Spleen (tissue), 11 donors: Measurements from ENCODE around the gene CCDC6. TPM values are rescaled to one million over a fixed set of nuclear protein-coding genes. Genes with fewer than 3 reads are reported as not detected.

Experiments used
- DNase-seq: peaks from one replicate; pipeline ENCODE4 v3.0.0-alpha.2; 2020
- H3K27ac ChIP-seq, 8 donors: fragments of 200-600 bp; sonication (generic) in 7 of 8; 1 replicate in 4 of 8; 2 replicates in 4 of 8; pipeline versions ENCODE4 v1.5.0 to v1.8.0; 2016 to 2021; ENCODE audit warnings: inconsistent platforms in 4 of 8, mild to moderate bottlenecking in 4 of 8, moderate library complexity in 1 of 8
- H3K27me3 ChIP-seq, 7 donors: fragments of 200-600 bp; sonication (generic) in 6 of 7; replicated peaks in 1 of 7; 1 replicate in 4 of 7; 2 replicates in 3 of 7; pipeline versions ENCODE4 v1.5.0 to v1.8.0; 2016 to 2021; ENCODE audit warnings: inconsistent platforms in 3 of 7, mild to moderate bottlenecking in 1 of 7
- H3K36me3 ChIP-seq, 6 donors: fragments of 200-600 bp; sonication (generic) in 5 of 6; 1 replicate in 4 of 6; 2 replicates in 2 of 6; pipeline versions ENCODE4 v1.5.0 to v1.8.0; 2016 to 2021; ENCODE audit warnings: inconsistent platforms in 2 of 6
- H3K4me1 ChIP-seq, 6 donors: fragments of 200-600 bp; sonication (generic) in 5 of 6; 1 replicate in 3 of 6; 2 replicates in 3 of 6; pipeline versions ENCODE4 v1.5.0 to v1.8.0; 2016 to 2021; ENCODE audit warnings: inconsistent platforms in 3 of 6
- H3K4me3 ChIP-seq, 8 donors: fragments of 200-600 bp; sonication (generic) in 7 of 8; 1 replicate in 4 of 8; 2 replicates in 4 of 8; pipeline versions ENCODE4 v1.5.0 to v1.8.0; 2016 to 2021; ENCODE audit warnings: inconsistent platforms in 4 of 8, mild to moderate bottlenecking in 4 of 8, moderate library complexity in 2 of 8
- H3K9me3 ChIP-seq, 8 donors: fragments of 200-600 bp; sonication (generic) in 7 of 8; 1 replicate in 4 of 8; 2 replicates in 4 of 8; pipeline versions ENCODE4 v1.5.0 to v1.8.0; 2016 to 2021; ENCODE audit warnings: inconsistent platforms in 4 of 8
- POLR2A ChIP-seq, 3 donors: fragments of 450-650 bp; IDR thresholded peaks; one replicate each; pipeline ENCODE4 v1.5.1; 2017; ENCODE audit warnings: antibody characterized with exemption in 3 of 3, mild to moderate bottlenecking in 1 of 3
- POLR2AphosphoS5 ChIP-seq, 3 donors: sonication (generic); formaldehyde crosslinking; IDR thresholded peaks; one replicate each; pipeline ENCODE4 v1.5.1; 2017; ENCODE audit warnings: antibody characterized with exemption in 3 of 3
- WGBS, 5 donors: extraction: QIAGEN DNeasy Blood & Tissue Kit in 3 of 5; methylation state at CpG; one replicate each; pipeline versions ENCODE4 v1.1.5 to v1.1.7; 2013 to 2018; 5-methylcytosine and 5-hydroxymethylcytosine counted together
- intact Hi-C: fragments of 100-400 bp; cut with DNase I; formaldehyde crosslinking; loops from one replicate; pipeline ENCODE4 v1.15.0; 2023; ENCODE audit warnings: low total_unique reads
- polyA plus RNA-seq, 3 donors: library from polyadenylated mRNA; stranded (reverse); fragments of 200-250 nt; gene quantifications; one replicate each; pipeline ENCODE4 v1.2.1, GENCODE V29; 2013
- total RNA-seq, 7 donors: library from RNA; depleted of rRNA in 3 of 7; stranded (reverse); fragments of >200 nt in 3 of 7; fragmentation: NEBNext Ultra II Directional in 4 of 7; extraction: Animal tissue kit (Norgen Biotek cat#: 25700) in 4 of 7; gene quantifications; one replicate each; pipeline versions ENCODE4 v1.1.0 to v1.2.1, GENCODE V29; 2016 to 2021
- TF ChIP-seq, protein P1 (sequence below), 11 experiments: fragments of 200-600 bp in 7 of 11; fragments of 450-650 bp in 4 of 11; sonication (generic) in 4 of 11; IDR thresholded peaks in 8 of 11; conservative IDR thresholded peaks in 3 of 11; 1 replicate in 7 of 11; 2 replicates in 4 of 11; pipeline versions ENCODE4 v1.4.0 to v1.8.0; 2016 to 2021; ENCODE audit warnings: antibody characterized with exemption in 11 of 11, inconsistent platforms in 4 of 11, mild to moderate bottlenecking in 1 of 11
- donor health status: healthy with polysubstance abuse.
- donor health status: DM: no; HTN: no; CAD: no; lungs with moderate emphysema.
- donor health status: DM: no; HTN: no; CAD: no.
- donor health status: Bipolar disorder and iron deficiency.
- donor health status: healthy.
- donor health status: DM: no; HTN: no; CAD: no.
- donor health status: DM: yes; HTN: yes; CAD: no.

The CCDC6 gene
- total and polyA plus RNA-seq, 10 donors, result 8.7 to 55.1 (median 37.6) TPM

DNA sequence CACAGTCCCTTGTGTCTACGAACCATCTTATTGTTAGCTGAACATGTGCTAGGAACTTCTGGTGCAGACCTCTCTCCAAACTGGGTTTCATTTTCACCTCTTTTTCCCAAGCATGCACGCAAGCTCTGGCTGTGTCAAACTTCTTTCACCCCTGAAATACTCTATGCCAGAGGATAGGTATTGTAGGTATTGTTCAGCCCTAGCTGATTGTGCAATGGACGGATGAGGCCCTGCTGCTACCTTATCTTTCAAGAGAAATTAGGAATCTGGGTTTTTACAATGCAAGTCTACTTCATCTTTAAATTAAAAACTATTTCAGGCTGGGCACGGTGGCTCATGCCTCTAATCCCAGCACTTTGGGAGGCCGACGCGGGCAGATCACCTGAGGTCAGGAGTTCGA, 124.8 kb downstream of the CCDC6 start:
- Histone ChIP-seq H3K36me3 (no peaks in the 10 kb centered on the region), H3K27ac (no peak overlapping the region), H3K9me3 (peaks cover 0 to 21% (median 12%) of the 10 kb centered on the region in 8 donors), H3K27me3 (no peaks in the 10 kb centered on the region), H3K4me3 (no peak overlapping the region), H3K4me1 (no peaks in the 10 kb centered on the region)
- 90 to 96% (median 96%) methylated on average over 8 of the region's 8 CpGs for WGBS, 5 donors
- intact Hi-C loops, result no loop called here
- no peak for DNase-seq
- no peak for TF ChIP-seq POLR2AphosphoS5 (IDR thresholded peaks at IDR 0.05)
- TF ChIP-seq, protein P1, sequence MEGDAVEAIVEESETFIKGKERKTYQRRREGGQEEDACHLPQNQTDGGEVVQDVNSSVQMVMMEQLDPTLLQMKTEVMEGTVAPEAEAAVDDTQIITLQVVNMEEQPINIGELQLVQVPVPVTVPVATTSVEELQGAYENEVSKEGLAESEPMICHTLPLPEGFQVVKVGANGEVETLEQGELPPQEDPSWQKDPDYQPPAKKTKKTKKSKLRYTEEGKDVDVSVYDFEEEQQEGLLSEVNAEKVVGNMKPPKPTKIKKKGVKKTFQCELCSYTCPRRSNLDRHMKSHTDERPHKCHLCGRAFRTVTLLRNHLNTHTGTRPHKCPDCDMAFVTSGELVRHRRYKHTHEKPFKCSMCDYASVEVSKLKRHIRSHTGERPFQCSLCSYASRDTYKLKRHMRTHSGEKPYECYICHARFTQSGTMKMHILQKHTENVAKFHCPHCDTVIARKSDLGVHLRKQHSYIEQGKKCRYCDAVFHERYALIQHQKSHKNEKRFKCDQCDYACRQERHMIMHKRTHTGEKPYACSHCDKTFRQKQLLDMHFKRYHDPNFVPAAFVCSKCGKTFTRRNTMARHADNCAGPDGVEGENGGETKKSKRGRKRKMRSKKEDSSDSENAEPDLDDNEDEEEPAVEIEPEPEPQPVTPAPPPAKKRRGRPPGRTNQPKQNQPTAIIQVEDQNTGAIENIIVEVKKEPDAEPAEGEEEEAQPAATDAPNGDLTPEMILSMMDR (IDR thresholded peaks at IDR 0.05 in 8 of 11, conservative IDR thresholded peaks at IDR 0.05 in 3 of 11), result no peak
- no peak for TF ChIP-seq POLR2A (IDR thresholded peaks at IDR 0.05)

DNA sequence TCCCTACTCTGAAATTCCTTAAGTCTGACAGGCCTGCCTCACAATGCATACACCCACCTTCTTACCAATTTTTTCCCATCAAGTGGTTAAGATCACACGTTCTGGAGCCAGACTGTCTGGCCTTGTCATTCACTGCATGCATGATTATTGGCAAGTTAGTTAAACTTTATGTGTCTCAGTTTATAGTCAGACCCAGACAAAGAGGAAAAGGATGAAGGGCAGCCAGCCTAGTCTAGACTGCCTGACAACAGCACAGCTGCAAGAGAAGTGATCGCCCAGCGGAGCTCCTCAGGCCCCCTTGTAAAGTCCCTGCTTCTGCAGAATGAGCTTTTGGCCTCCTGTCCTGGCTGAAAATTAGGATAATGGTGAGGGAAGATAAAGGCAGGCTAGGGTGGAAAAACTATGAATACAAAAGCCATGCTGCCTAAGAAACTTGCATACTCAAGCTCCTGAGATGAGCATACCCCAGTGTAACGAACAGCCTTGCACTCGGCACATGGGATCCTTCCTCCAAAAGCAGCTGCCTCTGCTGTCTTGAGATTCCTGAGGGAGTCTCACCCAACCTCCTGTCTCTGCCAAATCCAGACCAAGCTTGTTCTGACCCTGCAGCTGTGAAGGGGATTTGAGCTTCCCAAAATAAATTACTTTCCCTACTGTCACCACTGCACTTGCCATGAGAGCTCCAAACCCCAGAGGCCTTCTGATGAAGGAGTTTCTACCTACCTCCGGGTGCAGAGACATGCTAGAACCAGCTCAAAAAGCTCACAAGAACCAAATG, 126.4 kb downstream of the CCDC6 start:
- Histone ChIP-seq H3K27me3 (no peaks in the 10 kb centered on the region), H3K27ac (no peak overlapping the region), H3K4me3 (no peak overlapping the region), H3K36me3 (no peaks in the 10 kb centered on the region), H3K4me1 (no peaks in the 10 kb centered on the region), H3K9me3 (peaks cover 0 to 16% (median 9%) of the 10 kb centered on the region in 8 donors)
- 78 to 90% (median 81%) methylated on average over 6 of the region's 6 CpGs for WGBS, 5 donors
- DNase-seq, result no peak
- intact Hi-C loops, result no loop called here
- TF ChIP-seq POLR2A (IDR thresholded peaks at IDR 0.05), result no peak
- TF ChIP-seq, protein P1 (IDR thresholded peaks at IDR 0.05 in 8 of 11, conservative IDR thresholded peaks at IDR 0.05 in 3 of 11), result no peak
- TF ChIP-seq POLR2AphosphoS5 (IDR thresholded peaks at IDR 0.05), result no peak

DNA sequence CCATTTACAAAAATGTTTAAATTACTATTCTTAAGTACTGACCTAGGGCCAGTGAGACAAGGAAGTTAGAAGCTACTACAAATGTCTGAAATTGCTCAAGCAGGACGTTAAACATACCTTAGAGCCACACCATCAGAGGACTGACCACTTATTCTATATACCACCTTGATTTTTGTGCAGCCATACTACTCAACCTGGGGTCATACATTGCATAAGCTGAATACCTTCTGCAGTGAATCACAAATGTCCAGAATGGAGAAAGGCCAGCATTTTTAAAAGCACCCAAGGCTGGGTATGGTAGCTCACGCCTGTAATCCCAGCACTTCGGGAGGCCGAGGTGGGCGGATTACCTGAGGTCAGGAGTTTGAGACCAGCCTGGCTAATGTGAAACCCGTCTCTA, 131.9 kb downstream of the CCDC6 start:
- peaks cover 0 to 16% (median 8%) of the 10 kb centered on the region in 8 donors for H3K9me3 ChIP-seq
- H3K27me3 ChIP-seq, result no peaks in the 10 kb centered on the region
- WGBS, 5 donors, result 89 to 95% (median 92%) methylated on average over 6 of the region's 6 CpGs
- no peaks in the 10 kb centered on the region for H3K4me1 ChIP-seq
- TF ChIP-seq POLR2A (IDR thresholded peaks at IDR 0.05) (no peak), POLR2AphosphoS5 (IDR thresholded peaks at IDR 0.05) (no peak)
- TF ChIP-seq, protein P1 (IDR thresholded peaks at IDR 0.05 in 8 of 11, conservative IDR thresholded peaks at IDR 0.05 in 3 of 11), result no peak
- H3K27ac ChIP-seq, result no peak overlapping the region
- DNase-seq, result no peak
- H3K36me3 ChIP-seq, result no peaks in the 10 kb centered on the region
- intact Hi-C loops, result no loop called here
- no peak overlapping the region for H3K4me3 ChIP-seq

DNA sequence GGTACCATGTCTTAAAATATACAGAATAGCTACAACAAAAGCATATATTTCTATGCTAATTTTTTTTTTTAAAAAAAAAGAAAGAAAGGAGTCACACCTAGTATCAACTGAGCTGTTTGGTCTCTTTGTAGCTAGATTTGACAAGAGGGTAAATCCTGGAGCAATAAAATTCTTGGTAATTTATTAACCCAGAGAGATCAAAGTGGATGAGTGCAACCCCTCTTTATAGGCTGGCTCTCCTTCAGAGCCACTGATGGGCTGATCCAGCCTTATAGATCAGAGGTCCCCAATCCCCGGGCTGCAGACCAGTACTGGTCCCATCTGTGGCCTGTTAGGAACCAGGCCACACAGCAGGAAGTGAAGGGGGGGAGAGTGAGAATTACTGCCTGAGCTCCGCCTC, 133.3 kb downstream of the CCDC6 start:
- intact Hi-C loops, result no loop called here
- Histone ChIP-seq H3K4me1 (no peaks in the 10 kb centered on the region), H3K9me3 (peaks cover 0 to 15% (median 8%) of the 10 kb centered on the region in 8 donors), H3K36me3 (no peaks in the 10 kb centered on the region), H3K27me3 (no peaks in the 10 kb centered on the region), H3K4me3 (no peak overlapping the region), H3K27ac (no peak overlapping the region)
- DNase-seq, result no peak
- TF ChIP-seq POLR2AphosphoS5 (IDR thresholded peaks at IDR 0.05) (no peak), POLR2A (IDR thresholded peaks at IDR 0.05) (no peak)
- TF ChIP-seq, protein P1 (IDR thresholded peaks at IDR 0.05 in 8 of 11, conservative IDR thresholded peaks at IDR 0.05 in 3 of 11), result no peak
- WGBS, 5 donors, result 83 to 98% (median 95%) methylated on average over 2 of the region's 2 CpGs
